ENCODE measurements around the gene IMPA2.

The IMPA2 gene

GRCh38 chr18:11991021-11991795 lies 9.9 kb downstream of the IMPA2 start:
- DNase-seq = no peak

DNA sequence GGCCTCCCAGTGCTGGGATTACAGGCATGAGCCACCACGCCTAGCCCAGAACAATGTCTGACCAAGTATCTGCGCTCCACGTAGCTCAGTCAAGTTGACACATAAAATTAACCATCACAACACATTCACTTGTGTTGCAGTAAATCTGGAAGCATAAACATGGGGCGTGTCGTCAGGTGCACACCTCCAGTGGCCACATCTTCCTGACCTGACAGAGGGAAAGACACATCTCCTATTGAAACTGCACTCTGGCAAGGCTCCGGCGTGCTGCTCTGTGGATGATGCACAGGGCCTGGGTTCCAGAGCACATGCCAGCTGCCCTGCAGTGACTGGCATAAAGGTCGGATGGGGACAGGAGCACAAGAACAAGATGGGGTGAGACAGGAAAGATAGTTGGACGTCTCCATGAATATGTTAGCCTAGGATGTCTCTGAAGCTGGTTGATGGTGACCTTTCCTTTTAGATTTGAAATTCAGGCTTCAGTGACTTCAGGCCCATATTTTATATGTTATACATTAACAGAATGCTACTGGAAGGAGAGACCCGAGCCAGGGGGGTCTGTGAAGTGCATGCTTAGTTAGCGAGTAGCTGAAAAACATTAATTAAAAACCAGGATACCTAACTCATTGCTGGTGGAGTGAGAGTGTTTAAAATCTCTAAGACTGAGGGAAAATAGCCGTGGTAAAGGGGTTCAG lies 10.9 kb downstream of the IMPA2 start:
- no peak for DNase-seq

GRCh38 chr18:11993264-11993916 lies 12.1 kb downstream of the IMPA2 start:
- DNase-seq = no peak

DNA sequence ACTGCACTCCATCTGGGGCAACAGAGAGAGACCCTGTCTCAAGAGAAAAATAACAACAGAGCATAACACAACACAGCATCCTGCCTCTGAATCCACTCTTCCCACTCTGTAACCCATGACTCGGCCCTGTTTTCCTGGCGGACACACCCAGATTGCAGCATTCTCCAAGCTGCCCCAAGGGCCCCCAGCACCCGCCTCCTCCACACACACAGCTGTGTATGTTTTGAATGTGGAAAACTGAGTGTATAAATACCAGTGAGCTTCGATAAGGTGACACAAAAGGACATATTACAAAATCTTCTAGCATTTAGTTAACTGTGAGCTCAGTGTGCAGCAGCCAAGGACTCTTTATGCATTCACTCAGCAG lies 13.0 kb downstream of the IMPA2 start:
- DNase-seq = no peak

- no peak for DNase-seq
Measured at GRCh38 chr18:11994703-11995444, 13.6 kb downstream of the IMPA2 start.

GRCh38 chr18:11995445-11996189 lies 14.3 kb downstream of the IMPA2 start:
- DNase-seq = peak; percentile 63 to 65

DNA sequence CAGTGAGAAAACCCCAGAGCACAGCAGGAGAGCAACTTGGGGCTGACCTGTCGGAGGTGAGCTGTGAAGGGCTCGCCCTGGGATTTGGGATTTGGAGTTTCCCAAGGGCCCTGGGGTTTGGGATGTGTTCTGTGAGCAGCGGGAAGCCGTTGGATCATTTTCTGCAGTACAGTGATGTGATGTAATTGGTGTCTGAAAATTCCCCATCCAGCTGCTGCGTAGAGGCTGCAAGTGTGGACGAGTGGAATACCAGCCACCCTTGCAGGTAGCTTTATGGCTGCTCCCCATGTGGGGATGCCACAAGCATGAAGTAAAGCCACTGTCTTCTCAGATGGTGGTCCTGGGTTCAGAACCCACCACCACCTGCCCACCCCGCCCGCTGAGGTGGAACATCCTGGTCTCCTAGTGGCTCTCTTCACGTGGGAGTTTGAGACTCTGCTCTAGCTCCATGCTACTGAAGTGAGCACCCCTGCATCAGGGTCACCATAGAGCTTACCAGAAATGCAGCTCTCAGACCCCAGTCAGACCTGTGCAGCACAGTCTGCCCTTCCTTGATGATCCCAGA lies 15.0 kb downstream of the IMPA2 start:
- no peak for DNase-seq

DNA sequence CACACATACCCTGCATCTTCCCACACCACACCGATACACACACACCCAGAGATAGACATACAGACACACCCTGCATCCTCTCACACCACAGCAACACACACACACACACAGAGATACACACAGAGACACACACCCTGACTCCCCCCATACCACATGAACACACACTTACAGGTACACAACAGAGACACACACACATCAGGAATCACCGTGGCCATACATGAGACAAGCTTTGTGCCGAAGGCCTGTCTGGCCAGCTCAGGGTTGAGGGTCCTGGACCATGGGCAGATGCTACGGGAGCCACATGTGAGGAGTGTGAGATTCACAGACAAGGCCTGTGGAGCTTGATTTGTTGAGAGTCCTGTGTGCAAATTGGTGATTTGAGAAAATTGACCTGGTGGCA lies 15.6 kb downstream of the IMPA2 start:
- DNase-seq = no peak

GRCh38 chr18:11997466-11997865 lies 16.2 kb downstream of the IMPA2 start:
- no peak for DNase-seq

- no peak for DNase-seq
Measured at GRCh38 chr18:11998193-11998592, 16.9 kb downstream of the IMPA2 start.

DNA sequence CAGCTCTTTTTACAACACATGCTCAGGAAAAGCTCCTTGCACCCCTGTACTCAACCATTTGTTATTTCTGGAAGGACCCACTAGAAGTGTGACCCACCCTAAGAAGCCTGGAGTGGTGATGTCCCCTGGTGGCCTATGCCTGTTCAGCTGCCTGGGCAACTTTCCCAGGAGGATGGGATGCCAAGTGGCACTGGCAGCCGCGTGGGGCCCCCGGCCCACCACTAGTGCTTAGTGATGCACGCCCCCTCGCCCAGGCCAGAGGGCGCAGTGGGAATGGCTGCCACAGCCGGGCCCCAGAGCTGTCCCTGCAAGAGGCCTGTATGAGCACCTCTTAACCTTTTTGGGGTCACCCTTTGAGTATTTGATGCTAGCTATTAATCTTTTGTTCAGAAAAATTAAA lies 18.1 kb downstream of the IMPA2 start:
- no peak for DNase-seq

DNA sequence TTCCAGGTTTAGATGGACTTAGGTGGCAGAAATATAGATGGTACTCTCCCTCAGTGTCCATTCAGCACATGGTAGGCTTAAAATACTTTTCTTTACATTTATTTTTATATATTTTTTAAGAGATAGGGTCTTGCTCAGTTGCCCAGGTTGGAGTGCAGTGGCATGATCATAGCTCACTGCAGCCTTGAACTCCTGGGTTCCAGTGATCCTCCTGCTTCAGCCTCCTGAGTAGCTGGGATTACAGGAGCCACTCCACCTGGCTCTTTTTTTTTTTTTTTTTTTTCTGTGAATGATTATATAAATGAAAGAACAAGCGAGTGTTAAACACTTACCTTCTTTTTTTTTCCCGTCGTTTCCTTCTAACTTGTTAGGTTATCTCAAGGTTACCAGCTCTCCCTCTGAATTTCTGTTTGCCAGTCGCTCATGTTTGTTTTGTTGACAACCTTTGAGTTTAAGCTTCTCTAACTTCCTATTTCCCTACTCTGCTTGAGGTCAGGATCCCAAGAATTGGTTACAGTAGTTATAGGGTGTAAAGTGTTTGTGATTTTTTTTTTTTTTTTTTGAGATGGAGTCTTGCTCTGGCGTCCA lies 18.9 kb downstream of the IMPA2 start:
- no peak for DNase-seq

DNA sequence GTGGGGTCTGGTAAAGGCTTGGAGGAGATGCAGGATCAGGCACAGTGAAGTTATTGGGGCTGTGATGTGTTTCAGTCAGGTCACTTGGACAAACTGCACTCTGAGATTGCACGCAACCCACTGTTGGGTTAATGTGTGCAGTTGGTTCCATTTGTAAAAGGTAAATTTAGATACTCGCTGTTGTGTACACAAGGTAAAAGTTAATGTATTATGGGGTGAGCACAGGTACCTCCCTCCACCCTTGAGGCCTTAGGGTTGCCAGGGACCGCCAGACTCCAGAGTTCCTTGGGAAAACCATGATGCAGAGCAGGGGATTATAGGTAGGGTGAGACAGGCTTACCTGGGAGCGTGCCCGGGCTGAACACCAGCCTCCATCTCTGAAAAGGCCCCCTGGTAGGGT lies 20.1 kb downstream of the IMPA2 start:
- no peak for DNase-seq

DNA sequence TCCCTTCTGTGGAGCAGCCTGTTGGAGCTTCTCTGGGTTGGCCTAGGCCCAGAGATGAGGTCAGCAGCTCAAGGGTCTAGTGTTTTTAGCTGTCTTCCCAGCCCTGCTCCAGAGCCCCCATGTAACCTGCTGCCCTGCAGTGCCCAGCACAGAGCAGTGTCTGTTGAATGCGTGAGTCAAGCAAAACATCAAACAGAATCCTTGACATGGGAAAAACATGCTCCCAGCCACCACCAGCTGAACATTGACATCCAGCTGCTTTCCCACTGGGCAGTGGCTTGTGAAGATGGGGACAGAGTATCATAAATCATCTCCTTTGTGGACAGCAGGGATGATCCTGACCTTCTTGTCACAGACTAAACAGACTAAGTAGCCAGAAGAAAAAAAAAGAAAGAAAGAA lies 22.6 kb downstream of the IMPA2 start:
- no peak for DNase-seq

DNA sequence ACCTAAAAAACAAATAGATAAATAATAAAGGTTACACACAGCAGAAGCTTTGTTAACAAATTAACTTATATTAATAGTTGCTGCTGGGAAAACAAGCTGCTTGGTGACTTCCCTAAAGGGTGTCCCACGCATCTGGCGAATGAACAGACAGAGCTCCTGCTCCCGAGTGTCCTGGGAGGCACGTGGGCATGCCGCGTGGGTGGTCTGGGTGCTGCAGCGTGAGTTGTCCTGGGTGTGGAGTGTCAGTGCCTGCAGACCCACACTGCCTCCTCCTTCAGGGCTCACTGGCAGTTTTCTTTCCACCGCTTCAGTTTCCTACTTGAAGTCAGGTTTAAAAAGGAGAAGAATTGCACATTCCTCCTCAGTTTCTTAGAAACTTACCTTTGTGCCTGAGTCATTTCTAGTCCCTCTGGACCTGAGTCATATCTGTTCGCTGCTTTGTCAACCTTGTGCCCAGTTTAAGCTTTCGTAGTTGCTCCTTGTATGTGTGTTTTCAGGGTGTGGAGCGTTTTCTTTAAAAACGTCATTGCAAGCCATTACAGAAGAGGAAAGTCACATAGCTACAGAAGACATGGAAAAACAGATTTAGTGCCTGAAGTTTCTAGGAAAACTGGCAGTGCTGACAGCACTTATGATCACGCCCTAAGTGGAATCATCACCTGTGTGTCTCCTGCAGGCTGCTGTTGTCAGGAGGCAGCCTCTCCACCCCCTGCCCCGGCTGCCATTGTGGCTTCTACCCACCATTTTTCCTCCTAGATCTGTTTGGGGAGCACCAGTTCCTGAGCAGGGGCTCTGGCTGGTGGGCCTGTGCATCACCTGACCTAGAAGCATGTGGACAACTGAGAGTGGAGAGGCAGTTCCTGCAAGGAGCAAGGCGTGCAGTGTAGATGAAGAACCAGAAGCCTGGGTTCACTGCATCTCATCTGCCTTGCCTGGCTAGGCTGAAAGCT lies 24.5 kb downstream of the IMPA2 start:
- no peak for DNase-seq

- no peak for DNase-seq
Measured at GRCh38 chr18:12006488-12006840, 25.2 kb downstream of the IMPA2 start.

- no peak for DNase-seq
Measured at GRCh38 chr18:12007063-12007462, 25.8 kb downstream of the IMPA2 start.

DNA sequence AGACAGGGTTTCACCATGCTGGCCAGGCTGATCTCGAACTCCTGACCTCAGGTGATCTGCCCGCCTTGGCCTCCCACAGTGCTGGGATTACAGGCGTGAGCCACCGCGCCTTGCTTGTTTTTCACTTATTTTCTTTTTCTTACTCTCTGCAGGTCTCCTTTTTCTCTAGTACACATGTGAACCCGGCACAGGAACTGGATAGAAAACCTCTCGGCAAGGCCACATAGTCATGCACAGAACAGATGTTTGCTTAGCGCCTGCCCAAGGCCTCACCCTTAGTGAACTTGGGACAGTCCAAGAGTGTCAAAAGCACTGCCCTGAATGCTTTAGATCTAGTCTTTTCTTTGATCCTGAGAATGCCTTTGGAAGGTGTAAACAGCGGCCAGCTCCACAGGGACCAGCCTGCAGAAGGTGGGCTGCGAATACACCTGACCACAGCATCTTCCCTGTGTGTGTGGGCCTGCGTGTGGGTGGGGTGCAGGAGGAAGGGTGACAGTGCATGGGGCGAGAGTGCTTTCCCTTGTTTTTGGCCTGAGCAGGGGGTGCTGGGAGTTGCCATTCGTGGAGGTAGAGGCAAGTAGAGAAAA lies 27.0 kb downstream of the IMPA2 start:
- no peak for DNase-seq

DNA sequence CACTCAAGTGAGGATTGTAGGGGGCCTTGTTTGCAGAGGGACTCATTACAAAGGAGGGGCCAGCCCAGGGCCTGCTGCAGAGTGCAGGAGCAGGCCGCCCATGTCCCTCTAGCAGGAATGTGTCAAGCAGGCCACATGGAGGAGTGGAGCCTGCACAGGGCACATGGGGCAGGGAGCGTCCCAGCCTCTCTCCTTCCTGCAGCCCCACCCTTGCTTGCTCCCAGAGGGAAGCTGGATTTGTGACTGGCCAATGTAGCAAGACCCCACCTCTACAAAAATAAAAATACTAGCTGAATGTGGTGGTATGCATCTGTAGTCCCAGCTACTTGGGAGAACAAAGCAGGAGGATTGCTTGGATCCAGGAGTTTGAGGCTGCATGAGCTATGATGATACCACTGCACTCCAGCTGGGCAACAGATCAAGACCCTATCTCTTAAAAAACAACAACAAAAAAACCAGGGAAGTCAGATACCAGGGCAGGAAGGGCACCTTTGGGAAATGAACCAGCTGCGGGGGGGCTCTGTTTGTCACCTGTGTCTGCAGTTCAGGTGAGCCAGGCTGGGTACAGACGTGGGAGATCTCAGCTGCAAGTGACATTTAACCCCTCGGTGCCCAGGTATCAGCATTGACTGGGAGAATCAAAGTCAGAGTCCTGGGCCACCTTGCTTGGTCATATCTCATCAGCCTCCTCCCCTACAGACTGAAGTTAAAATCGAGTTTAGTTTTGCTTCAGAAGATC lies 27.7 kb downstream of the IMPA2 start:
- DNase-seq = no peak

Measured in activated T-cell treated with anti-CD3 and anti-CD28 coated beads, Interleukin-2, amount 50 U/mL, for 48 hours (primary cell).